Measurements from ENCODE around the gene ZNF518B. TPM values are rescaled to one million over a fixed set of nuclear protein-coding genes. Genes with fewer than 3 reads are reported as not detected.
A peak's percentile ranks its signal among the peaks of the same experiment; 100 is the strongest.

The ZNF518B gene
- total and polyA plus RNA-seq, 9 of the 15 experiments (the other 6 are each of a cell fraction or from before 2014, with no cell fraction given), result 13.1 to 48.9 (median 37.5) TPM

- TF ChIP-seq, protein P1, sequence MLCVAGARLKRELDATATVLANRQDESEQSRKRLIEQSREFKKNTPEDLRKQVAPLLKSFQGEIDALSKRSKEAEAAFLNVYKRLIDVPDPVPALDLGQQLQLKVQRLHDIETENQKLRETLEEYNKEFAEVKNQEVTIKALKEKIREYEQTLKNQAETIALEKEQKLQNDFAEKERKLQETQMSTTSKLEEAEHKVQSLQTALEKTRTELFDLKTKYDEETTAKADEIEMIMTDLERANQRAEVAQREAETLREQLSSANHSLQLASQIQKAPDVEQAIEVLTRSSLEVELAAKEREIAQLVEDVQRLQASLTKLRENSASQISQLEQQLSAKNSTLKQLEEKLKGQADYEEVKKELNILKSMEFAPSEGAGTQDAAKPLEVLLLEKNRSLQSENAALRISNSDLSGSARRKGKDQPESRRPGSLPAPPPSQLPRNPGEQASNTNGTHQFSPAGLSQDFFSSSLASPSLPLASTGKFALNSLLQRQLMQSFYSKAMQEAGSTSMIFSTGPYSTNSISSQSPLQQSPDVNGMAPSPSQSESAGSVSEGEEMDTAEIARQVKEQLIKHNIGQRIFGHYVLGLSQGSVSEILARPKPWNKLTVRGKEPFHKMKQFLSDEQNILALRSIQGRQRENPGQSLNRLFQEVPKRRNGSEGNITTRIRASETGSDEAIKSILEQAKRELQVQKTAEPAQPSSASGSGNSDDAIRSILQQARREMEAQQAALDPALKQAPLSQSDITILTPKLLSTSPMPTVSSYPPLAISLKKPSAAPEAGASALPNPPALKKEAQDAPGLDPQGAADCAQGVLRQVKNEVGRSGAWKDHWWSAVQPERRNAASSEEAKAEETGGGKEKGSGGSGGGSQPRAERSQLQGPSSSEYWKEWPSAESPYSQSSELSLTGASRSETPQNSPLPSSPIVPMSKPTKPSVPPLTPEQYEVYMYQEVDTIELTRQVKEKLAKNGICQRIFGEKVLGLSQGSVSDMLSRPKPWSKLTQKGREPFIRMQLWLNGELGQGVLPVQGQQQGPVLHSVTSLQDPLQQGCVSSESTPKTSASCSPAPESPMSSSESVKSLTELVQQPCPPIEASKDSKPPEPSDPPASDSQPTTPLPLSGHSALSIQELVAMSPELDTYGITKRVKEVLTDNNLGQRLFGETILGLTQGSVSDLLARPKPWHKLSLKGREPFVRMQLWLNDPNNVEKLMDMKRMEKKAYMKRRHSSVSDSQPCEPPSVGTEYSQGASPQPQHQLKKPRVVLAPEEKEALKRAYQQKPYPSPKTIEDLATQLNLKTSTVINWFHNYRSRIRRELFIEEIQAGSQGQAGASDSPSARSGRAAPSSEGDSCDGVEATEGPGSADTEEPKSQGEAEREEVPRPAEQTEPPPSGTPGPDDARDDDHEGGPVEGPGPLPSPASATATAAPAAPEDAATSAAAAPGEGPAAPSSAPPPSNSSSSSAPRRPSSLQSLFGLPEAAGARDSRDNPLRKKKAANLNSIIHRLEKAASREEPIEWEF (CRISPR knock-in tag; IDR thresholded peaks at IDR 0.05), result no peak
- no peak for TF ChIP-seq HINFP (tag; conservative IDR thresholded peaks at IDR 0.05; ENCODE audit: low read depth)
- no peak for TF ChIP-seq EWSR1 (IDR thresholded peaks at IDR 0.05; ENCODE audit: borderline replicate concordance, low read depth, partially characterized antibody)
- TF ChIP-seq, protein P2, sequence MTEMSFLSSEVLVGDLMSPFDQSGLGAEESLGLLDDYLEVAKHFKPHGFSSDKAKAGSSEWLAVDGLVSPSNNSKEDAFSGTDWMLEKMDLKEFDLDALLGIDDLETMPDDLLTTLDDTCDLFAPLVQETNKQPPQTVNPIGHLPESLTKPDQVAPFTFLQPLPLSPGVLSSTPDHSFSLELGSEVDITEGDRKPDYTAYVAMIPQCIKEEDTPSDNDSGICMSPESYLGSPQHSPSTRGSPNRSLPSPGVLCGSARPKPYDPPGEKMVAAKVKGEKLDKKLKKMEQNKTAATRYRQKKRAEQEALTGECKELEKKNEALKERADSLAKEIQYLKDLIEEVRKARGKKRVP (CRISPR knock-in tag; IDR thresholded peaks at IDR 0.05), result no peak
- no peak for TF ChIP-seq ZBTB5 (IDR thresholded peaks at IDR 0.05)
- TF ChIP-seq ZNF395 (CRISPR knock-in tag; IDR thresholded peaks at IDR 0.05), result no peak
- no peak for TF ChIP-seq JUN (IDR thresholded peaks at IDR 0.05; ENCODE audit: borderline replicate concordance, low read depth, low read length)
- no peak for TF ChIP-seq JUN (CRISPR knock-in tag; IDR thresholded peaks at IDR 0.05; ENCODE audit: borderline replicate concordance)
- no peak for TF ChIP-seq TRIM28 (IDR thresholded peaks at IDR 0.05)
- no peak for TF ChIP-seq MCM3 (IDR thresholded peaks at IDR 0.05)
- no peak for TF ChIP-seq NRF1 (conservative IDR thresholded peaks at IDR 0.05 in 1 of 2, IDR thresholded peaks at IDR 0.05 in 1 of 2)
- no peak for TF ChIP-seq ZFX (CRISPR knock-in tag; IDR thresholded peaks at IDR 0.05)
- TF ChIP-seq SIN3A (IDR thresholded peaks at IDR 0.05; ENCODE audit: borderline replicate concordance in 2 of 2, control insufficient read depth in 1 of 2, low read depth in 2 of 2, low read length in 2 of 2), result no peak
- peak; percentile 23; the same call in 1 of the 2 replicates for TF ChIP-seq MAFF (IDR thresholded peaks at IDR 0.05; ENCODE audit: low read length)
These were observed 3.3 kb upstream of the ZNF518B start (continued) for GRCh38 chr4:10460313-10461047.

Data from K562 (cell line).